GM18861 (cell line): ENCODE data around the gene PGAP3.
"Not testable (repeated sequence)": the region's sequence is repeated elsewhere in the genome, so short reads cannot be mapped to it uniquely, and the experiment has no call there.

Experiments used
- ATAC-seq: cut with Tn5 transposase; IDR thresholded peaks from one replicate; pipeline ENCODE4 v1.9.1; 2021; ENCODE audit not compliant: unreplicated experiment

PGAP3 gene, protein sequence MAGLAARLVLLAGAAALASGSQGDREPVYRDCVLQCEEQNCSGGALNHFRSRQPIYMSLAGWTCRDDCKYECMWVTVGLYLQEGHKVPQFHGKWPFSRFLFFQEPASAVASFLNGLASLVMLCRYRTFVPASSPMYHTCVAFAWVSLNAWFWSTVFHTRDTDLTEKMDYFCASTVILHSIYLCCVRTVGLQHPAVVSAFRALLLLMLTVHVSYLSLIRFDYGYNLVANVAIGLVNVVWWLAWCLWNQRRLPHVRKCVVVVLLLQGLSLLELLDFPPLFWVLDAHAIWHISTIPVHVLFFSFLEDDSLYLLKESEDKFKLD

DNA sequence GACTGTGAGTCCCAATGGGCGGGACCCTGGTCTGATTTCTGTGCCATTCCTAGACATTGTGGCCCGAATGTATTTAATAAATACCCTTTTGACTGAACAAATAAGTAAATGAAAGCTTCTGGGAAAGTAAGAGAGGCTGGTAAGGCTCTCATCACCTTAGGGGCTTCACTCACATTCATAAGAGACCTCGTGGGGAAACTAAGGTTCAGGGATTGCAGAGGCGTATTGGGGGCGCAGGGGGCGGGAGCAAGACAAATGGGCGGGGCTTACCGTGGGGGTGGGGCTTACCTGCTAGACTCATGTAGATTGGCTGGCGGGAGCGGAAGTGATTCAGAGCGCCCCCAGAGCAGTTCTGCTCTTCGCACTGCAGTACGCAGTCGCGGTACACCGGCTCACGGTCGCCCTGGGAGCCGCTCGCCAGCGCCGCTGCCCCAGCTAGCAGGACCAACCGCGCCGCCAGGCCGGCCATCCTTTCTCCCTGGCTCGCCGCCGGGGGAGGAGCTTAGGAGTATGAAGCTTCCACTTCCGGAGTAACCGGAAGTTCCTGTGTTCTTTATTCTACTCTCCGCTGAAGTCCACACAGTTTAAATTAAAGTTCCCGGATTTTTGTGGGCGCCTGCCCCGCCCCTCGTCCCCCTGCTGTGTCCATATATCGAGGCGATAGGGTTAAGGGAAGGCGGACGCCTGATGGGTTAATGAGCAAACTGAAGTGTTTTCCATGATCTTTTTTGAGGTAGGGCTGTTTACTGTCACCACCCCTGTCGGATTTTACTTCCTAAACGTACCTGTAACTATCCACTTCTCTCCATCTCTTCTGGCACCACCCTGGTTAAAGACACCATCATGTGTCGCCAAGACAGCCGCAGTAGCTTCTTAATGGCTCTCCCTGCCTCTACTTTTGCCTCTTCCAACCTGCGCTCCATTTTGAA lies at the start of gene PGAP3:
Gene PGAP3, minus strand, starts transcription at position 512 of the 929 bp plus-strand sequence. Its CDS starts 43 bp downstream, at position 469.
- peak; percentile 85 for ATAC-seq

DNA sequence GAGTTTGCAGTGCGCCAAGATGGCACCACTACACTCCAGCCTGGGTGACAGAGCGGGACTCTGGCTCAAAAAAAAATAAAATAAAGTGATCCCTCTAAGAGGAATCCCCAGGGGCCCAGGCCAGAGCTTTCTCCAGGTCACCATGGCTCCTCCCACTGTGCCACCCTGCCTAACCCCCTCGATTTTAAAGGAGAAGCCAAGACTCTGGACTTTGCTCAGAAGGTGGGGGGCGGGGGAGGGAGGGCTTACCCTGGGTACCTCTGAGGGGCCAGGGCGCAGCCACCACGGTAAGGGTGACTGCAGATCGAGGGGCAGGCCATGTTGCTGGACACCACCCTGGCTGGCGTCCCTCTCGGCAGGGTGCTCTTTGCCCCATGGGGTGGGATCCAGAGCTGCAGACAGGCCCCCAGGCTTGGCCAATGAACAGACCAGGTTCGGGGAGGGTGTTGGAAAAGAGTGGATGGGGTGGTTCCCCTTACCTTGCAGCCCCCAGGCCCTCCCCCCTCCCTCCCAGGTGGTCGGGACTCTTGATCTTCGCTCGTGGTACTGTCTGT lies 49.4 kb upstream of the PGAP3 start:
- ATAC-seq = no peak

GRCh38 chr17:39736319-39737165 lies 48.7 kb upstream of the PGAP3 start:
- no peak for ATAC-seq

- ATAC-seq = no peak
Observed at GRCh38 chr17:39735882-39736281, 48.0 kb upstream of the PGAP3 start.

GRCh38 chr17:39732586-39732985 lies 44.7 kb upstream of the PGAP3 start:
- ATAC-seq = no peak

- ATAC-seq = peak; percentile 77
Observed at GRCh38 chr17:39730095-39730921, 42.5 kb upstream of the PGAP3 start, which contains the start of gene MIEN1. Gene MIEN1, minus strand, starts transcription at chr17:39730532. Its CDS starts 37 bp downstream, at chr17:39730495.

DNA sequence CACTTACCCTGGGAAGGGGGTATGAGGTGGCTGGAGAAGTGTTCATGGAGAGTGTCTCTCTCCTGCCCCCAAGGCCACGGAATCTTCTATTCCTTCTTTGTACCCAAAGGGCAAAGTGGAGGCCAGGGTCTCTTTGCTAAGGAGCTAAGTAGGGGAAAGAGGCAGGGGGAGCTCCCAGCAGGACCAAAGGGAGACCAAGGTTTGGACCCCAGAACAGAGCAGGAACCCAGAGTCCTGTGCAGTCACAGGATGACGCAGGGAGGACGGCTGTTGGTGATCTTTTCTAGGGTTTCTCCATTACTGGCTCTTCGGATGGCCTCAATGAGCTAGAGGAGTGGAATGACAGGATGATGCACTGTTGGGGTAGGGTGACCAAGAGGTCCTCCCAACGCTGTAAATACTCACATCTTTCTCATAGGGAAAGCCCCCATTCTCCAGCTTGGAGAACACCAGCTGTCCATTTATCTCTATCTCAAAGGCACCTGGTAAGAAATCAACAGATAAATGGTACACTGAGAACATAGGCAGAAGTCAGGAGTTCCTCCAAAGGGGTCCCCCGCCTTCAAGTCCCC lies 41.5 kb upstream of the PGAP3 start:
- ATAC-seq = no peak

GRCh38 chr17:39727556-39727955 lies 39.7 kb upstream of the PGAP3 start:
- no peak for ATAC-seq

DNA sequence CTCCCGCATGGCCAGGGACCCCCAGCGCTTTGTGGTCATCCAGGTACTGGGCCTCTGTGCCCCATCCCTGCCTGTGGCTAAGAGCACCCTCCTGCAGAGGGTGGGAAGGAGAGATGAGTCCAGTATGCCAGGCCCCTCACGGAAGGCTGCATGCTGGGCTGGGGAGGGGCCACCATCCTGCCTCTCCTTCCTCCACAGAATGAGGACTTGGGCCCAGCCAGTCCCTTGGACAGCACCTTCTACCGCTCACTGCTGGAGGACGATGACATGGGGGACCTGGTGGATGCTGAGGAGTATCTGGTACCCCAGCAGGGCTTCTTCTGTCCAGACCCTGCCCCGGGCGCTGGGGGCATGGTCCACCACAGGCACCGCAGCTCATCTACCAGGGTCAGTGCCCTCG lies 38.8 kb upstream of the PGAP3 start:
- ATAC-seq = no peak

- ATAC-seq = not testable (repeated sequence)
Observed at GRCh38 chr17:39725923-39726322, 38.1 kb upstream of the PGAP3 start.

GRCh38 chr17:39724731-39725130 lies 36.9 kb upstream of the PGAP3 start:
- no peak for ATAC-seq

- ATAC-seq = no peak
Observed at GRCh38 chr17:39722965-39723848, 35.4 kb upstream of the PGAP3 start.

DNA sequence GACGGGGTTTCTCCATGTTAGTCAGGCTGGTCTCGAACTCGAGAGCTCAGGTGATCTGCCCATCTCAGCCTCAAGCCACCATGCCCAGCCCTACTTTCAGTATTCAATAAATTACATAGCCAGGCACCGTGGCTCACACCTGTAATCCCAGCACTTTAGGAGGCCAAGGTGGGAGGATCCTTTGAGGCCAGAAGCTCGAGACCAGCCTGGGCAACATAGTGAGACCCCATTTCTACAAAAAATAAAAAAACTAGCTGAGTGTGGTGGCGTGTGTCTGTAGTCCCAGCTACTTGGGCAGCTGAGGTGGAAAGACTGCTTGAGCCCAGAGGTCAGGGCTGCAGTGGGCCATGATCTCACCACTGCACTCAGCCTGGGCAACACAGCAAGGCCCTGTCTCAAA lies 34.2 kb upstream of the PGAP3 start:
- ATAC-seq = no peak

DNA sequence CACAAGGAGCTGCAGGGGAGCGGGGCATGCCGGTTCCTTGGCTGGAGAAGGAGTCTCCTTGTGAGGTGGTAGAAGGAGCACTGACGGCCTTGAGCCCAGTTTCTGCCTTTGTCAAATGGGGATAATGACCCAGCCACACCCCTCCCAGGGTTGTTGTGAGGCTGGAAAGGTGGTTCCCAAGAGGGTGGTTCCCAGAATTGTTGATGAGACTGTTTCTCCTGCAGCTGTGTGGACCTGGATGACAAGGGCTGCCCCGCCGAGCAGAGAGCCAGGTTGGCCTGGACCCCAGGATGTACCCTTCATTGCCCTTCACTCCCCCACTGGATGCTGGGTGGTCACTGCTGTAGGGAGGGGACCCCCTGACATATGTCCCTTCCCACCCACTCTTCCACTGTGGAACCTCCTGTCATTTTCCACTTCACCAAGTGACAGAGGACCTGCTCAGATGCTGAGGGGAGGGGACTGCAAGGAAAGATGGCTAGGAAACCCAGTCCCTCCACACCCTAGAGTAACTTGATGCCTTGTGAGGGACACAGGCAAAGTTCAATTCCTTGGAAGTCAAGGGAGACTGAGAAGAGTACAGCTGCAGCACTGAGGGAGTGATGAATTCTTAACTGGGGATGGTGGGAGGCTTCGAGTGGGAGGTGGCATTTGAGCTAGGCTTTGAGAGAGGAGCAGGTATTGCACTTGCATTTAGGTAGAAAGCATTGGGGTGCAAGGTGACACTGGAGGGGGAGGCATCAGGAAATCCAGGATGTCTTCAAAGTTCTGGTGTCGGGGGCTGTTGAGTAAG lies 31.9 kb upstream of the PGAP3 start:
- no peak for ATAC-seq

DNA sequence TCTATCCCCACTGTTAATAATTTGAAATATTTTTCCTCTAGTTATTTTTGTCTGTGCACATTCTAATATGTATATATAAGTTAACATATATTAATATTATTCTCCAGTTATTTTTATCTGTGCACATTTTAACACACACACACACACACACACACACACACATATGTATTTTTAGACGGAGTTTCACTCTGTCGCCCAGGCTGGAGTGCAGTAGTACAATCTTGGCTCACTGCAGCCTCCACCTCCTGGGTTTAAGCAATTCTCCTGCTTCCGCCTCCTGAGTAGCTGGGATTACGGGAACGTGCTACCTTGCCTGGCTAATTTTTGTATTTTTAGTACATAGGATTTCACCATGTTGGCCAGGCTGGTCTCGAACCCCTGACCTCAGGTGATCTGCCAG lies 29.8 kb upstream of the PGAP3 start:
- ATAC-seq = no peak

GRCh38 chr17:39716879-39717536 lies 29.2 kb upstream of the PGAP3 start:
- no peak for ATAC-seq
